ENCODE results near the gene STK32C. TPM values are rescaled to one million over a fixed set of nuclear protein-coding genes. Genes with fewer than 3 reads are reported as not detected.

STK32C gene
- total and polyA plus RNA-seq, 8 donors: 9.9 to 18.2 (median 11.6) TPM

GRCh38 chr10:132211246-132211645, 96.5 kb downstream of the STK32C start:
- ATAC-seq (no peak), DNase-seq (peak in 1 of 4 donors; percentile 68)
- Histone ChIP-seq H3K27me3 (no peaks in the 10 kb centered on the region), H3K27ac (no peak overlapping the region), H3K4me3 (no peak overlapping the region), H3K9me3 (peaks cover 0 to 25% of the 10 kb centered on the region in 2 donors), H3K36me3 (peaks cover 0 to 18% of the 10 kb centered on the region in 2 donors), H3K4me1 (no peaks in the 10 kb centered on the region)
- intact Hi-C loops (cut with DNase I): no loop called here
- TF ChIP-seq, protein P1, sequence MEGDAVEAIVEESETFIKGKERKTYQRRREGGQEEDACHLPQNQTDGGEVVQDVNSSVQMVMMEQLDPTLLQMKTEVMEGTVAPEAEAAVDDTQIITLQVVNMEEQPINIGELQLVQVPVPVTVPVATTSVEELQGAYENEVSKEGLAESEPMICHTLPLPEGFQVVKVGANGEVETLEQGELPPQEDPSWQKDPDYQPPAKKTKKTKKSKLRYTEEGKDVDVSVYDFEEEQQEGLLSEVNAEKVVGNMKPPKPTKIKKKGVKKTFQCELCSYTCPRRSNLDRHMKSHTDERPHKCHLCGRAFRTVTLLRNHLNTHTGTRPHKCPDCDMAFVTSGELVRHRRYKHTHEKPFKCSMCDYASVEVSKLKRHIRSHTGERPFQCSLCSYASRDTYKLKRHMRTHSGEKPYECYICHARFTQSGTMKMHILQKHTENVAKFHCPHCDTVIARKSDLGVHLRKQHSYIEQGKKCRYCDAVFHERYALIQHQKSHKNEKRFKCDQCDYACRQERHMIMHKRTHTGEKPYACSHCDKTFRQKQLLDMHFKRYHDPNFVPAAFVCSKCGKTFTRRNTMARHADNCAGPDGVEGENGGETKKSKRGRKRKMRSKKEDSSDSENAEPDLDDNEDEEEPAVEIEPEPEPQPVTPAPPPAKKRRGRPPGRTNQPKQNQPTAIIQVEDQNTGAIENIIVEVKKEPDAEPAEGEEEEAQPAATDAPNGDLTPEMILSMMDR (IDR thresholded peaks at IDR 0.05): no peak

DNA sequence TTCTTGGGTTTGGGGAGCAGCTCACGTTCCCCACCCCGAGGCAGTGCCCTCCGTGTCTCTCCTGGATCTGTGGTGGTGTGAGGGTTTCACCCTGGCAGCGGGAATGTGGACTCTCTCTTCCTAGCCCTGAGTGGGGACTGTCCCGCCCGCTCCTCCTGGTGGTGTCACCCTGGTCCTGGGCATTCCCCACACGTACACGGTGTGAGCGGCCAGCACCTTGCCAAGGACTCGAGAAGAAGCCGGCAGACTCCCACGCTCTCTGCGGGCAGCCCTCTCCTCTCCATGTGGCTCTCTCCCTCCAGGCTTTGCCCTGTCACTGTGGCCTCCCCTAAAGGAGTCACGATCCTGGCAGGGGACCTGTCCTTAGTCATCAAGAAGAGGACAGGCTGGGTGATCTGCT, 97.0 kb downstream of the STK32C start:
- intact Hi-C loops (cut with DNase I): no loop called here
- ATAC-seq (no peak), DNase-seq (peak in 1 of 4 donors; percentile 70)
- no peak overlapping the region for H3K27ac ChIP-seq
- H3K36me3 ChIP-seq: peaks cover 0 to 20% of the 10 kb centered on the region in 2 donors
- H3K27me3 ChIP-seq: no peaks in the 10 kb centered on the region
- H3K4me3 ChIP-seq: no peak overlapping the region
- no peaks in the 10 kb centered on the region for H3K4me1 ChIP-seq
- H3K9me3 ChIP-seq: peaks cover 0 to 23% of the 10 kb centered on the region in 2 donors
- TF ChIP-seq, protein P1 (IDR thresholded peaks at IDR 0.05): no peak

DNA sequence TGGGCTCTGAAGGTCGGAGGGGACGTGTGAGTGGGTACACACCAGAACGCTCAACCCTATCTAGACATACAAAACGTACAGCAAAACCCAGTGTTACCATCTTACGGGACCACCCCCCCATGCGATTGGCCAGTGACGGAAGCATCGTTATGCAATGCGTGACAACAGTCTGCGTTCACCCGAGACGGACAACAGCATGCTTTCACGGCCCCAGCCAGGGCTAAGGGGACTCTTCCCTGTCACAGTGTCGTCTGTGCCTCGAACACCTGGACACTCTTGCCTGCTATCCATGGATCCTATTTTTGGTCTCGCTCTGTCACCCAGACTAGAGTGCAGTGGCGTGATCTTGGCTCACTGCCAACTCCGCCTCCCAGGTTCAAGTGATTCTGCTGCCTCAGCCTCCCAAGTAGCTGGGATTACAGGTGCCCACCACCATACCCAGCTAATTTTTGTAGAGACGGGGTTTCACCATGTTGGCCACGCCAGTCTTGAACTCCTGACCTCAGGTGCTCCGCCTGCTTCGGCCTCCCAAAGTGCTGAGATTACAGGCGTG, 97.7 kb downstream of the STK32C start:
- no peak for ATAC-seq
- no peaks in the 10 kb centered on the region for H3K27me3 ChIP-seq
- H3K36me3 ChIP-seq: peaks cover 0 to 20% of the 10 kb centered on the region in 2 donors
- H3K27ac ChIP-seq: no peak overlapping the region
- H3K4me1 ChIP-seq: no peaks in the 10 kb centered on the region
- intact Hi-C loops (cut with DNase I): no loop called here
- TF ChIP-seq, protein P1 (IDR thresholded peaks at IDR 0.05): no peak
- peak in 1 of 4 donors; percentile 57 for DNase-seq
- no peak overlapping the region for H3K4me3 ChIP-seq
- H3K9me3 ChIP-seq: peaks cover 0 to 17% of the 10 kb centered on the region in 2 donors

DNA sequence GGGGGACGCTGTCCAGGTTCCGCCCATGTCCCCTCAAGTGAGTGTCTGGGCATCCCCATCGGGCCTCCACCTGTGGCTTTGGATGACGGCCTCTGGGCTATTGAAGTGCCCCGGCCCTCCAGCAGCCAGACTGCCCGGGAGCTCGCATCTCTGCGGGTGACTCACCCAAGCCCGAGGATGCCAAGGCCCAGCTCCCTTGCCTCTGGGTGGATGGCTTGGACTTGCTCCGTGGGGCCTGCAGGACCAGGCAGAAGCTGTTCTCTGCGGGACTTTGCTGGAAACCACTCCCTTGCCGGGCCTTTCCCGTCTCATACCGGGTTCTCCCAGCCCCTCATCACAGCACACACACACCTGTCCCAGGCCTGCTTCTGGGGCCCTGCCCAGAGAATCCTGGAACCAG, 98.6 kb downstream of the STK32C start:
- H3K4me1 ChIP-seq: no peaks in the 10 kb centered on the region
- ATAC-seq (no peak), DNase-seq (peak in 1 of 4 donors; percentile 64)
- TF ChIP-seq, protein P1 (IDR thresholded peaks at IDR 0.05): no peak
- intact Hi-C loops (cut with DNase I): no loop called here
- H3K27ac ChIP-seq: no peak overlapping the region
- peaks cover 0 to 20% of the 10 kb centered on the region in 2 donors for H3K36me3 ChIP-seq
- H3K27me3 ChIP-seq: no peaks in the 10 kb centered on the region
- H3K9me3 ChIP-seq: peaks cover 0 to 8% of the 10 kb centered on the region in 2 donors
- no peak overlapping the region for H3K4me3 ChIP-seq

- Histone ChIP-seq H3K27ac (no peak overlapping the region), H3K4me3 (no peak overlapping the region), H3K36me3 (peaks cover 0 to 20% of the 10 kb centered on the region in 2 donors), H3K27me3 (no peaks in the 10 kb centered on the region), H3K4me1 (no peaks in the 10 kb centered on the region), H3K9me3 (peaks cover 0 to 3% of the 10 kb centered on the region in 2 donors)
- DNase-seq: peak in 1 of 4 donors; percentile 60
- intact Hi-C loops (cut with DNase I): no loop called here
- TF ChIP-seq, protein P1 (IDR thresholded peaks at IDR 0.05): no peak
- ATAC-seq: no peak
Observed at GRCh38 chr10:132208462-132209050, 99.2 kb downstream of the STK32C start.

All from left lung (tissue), 10 donors.